Calu3 (cell line): ENCODE data around the gene TP63. TPM values are rescaled to one million over a fixed set of nuclear protein-coding genes. Genes with fewer than 3 reads are reported as not detected.

ENCODE experiments used
- microRNA-seq: library from miRNA; unstranded; fragments of <30 nt; microRNA quantifications from one replicate; pipeline ENCODE4 v1.2.0, GENCODE V29; 2022
- total RNA-seq: library from RNA; stranded (reverse); gene quantifications from 2 replicates; pipeline ENCODE4 v1.2.3, GENCODE V29; 2022

Gene TP63
- total RNA-seq, 1 experiment from 2014 or later: not detected

Small RNA genes lying within 50 kb of the gene (microRNA-seq; reads per million reads assigned to microRNA genes)
- not detected for gene MIR944
